Subcutaneous abdominal adipose tissue (tissue), 5 donors: Measurements from ENCODE around the gene GAB2.
"Not testable (repeated sequence)": the region's sequence is repeated elsewhere in the genome, so short reads cannot be mapped to it uniquely, and the experiment has no call there.

Experiments used
- H3K27ac ChIP-seq: one replicate; pipeline ENCODE4 v1.7.0; 2013; ENCODE audit warnings: low read depth, mild to moderate bottlenecking, inconsistent platforms, low read length, moderate library complexity
- H3K27me3 ChIP-seq, 5 donors: one replicate each; pipeline ENCODE4 v1.7.0; 2013; ENCODE audit warnings: low read length in 5 of 5, inconsistent platforms in 1 of 5; ENCODE audit not compliant: control insufficient read depth in 5 of 5, insufficient read depth in 4 of 5
- H3K36me3 ChIP-seq, 5 donors: one replicate each; pipeline ENCODE4 v1.7.0; 2013; ENCODE audit warnings: low read length in 5 of 5; ENCODE audit not compliant: control insufficient read depth in 5 of 5, insufficient read depth in 5 of 5
- H3K4me1 ChIP-seq, 5 donors: one replicate each; pipeline ENCODE4 v1.7.0; 2013; ENCODE audit warnings: low read length in 5 of 5, mild to moderate bottlenecking in 3 of 5, moderate library complexity in 1 of 5; ENCODE audit not compliant: control insufficient read depth in 5 of 5, insufficient read depth in 5 of 5
- H3K4me3 ChIP-seq, 5 donors: one replicate each; pipeline ENCODE4 v1.7.0; 2013; ENCODE audit warnings: low read length in 5 of 5, low read depth in 1 of 5
- H3K9ac ChIP-seq, 5 donors: one replicate each; pipeline ENCODE4 v1.7.0; 2013; ENCODE audit warnings: low read length in 5 of 5, mild to moderate bottlenecking in 4 of 5, moderate library complexity in 3 of 5
- H3K9me3 ChIP-seq, 5 donors: one replicate each; pipeline ENCODE4 v1.7.0; 2013; ENCODE audit warnings: low read length in 5 of 5; ENCODE audit not compliant: control insufficient read depth in 5 of 5
- donor health status: healthy.
- donor health status: healthy.
- donor health status: healthy.
- donor health status: healthy.
- donor health status: healthy.

GAB2 gene

GRCh38 chr11:78224906-78225420 is 192.7 kb downstream of the GAB2 start:
- Histone ChIP-seq H3K4me1 (peaks cover 0 to 5% (median 0%) of the 10 kb centered on the region in 5 donors), H3K27me3 (no peaks in the 10 kb centered on the region), H3K4me3 (no peak overlapping the region), H3K9ac (no peak overlapping the region), H3K27ac (no peak overlapping the region), H3K36me3 (peaks cover 4 to 64% (median 64%) of the 10 kb centered on the region in 5 donors), H3K9me3 (no peaks in the 10 kb centered on the region)

DNA sequence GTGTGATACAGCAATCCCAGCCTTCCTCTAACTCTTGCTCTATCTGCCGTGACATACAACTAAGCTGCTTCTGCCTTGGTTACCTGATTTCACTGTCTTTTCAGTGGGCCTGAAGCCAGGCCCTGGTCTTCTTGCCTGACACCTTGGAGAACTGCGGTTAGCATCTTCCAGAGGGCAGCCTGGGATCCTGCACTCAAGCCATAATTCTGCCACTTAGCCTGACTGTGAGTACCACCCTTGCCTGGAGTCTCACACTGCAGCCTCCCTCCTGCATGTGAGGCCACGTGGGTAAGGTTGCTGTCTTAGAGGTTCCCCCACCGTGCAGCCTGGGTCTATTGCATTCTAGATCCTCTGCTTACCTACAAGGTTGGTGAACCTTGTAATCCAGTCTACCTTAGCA is 193.1 kb downstream of the GAB2 start:
- Histone ChIP-seq H3K4me3 (no peak overlapping the region), H3K9me3 (no peaks in the 10 kb centered on the region), H3K27me3 (no peaks in the 10 kb centered on the region), H3K36me3 (peaks cover 4 to 69% (median 68%) of the 10 kb centered on the region in 5 donors), H3K27ac (no peak overlapping the region), H3K9ac (no peak overlapping the region), H3K4me1 (peaks cover 0 to 5% (median 0%) of the 10 kb centered on the region in 5 donors)

GRCh38 chr11:78223320-78223954 is 194.2 kb downstream of the GAB2 start:
- Histone ChIP-seq H3K9me3 (no peaks in the 10 kb centered on the region), H3K4me3 (no peak overlapping the region), H3K36me3 (peaks cover 4 to 79% (median 79%) of the 10 kb centered on the region in 5 donors), H3K27ac (no peak overlapping the region), H3K27me3 (no peaks in the 10 kb centered on the region), H3K9ac (no peak overlapping the region), H3K4me1 (peaks cover 0 to 2% (median 0%) of the 10 kb centered on the region in 5 donors)

DNA sequence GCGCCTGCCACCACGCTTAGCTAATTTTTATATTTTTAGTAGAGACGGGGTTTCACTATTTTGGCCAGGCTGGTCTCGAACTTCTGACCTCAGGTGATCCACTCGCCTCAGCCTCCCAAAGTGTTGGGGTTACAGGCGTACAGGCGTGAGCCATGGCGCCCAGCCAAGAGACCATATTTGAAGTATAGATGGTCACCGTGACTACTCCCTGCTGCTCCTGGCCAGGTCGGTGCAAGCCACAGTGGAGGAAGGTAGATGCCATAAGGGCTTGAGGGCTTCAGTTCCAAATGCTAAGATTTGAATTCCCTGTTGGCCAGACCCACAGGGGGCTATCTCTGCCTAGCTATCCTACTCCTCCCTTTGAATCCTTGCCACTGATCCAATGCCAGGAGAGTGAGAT is 194.9 kb downstream of the GAB2 start:
- not testable (repeated sequence) for H3K9me3 ChIP-seq, H3K27me3 ChIP-seq, H3K4me1 ChIP-seq, H3K4me3 ChIP-seq, H3K9ac ChIP-seq, H3K27ac ChIP-seq
- peaks cover 4 to 87% (median 85%) of the 10 kb centered on the region in 5 donors for H3K36me3 ChIP-seq

DNA sequence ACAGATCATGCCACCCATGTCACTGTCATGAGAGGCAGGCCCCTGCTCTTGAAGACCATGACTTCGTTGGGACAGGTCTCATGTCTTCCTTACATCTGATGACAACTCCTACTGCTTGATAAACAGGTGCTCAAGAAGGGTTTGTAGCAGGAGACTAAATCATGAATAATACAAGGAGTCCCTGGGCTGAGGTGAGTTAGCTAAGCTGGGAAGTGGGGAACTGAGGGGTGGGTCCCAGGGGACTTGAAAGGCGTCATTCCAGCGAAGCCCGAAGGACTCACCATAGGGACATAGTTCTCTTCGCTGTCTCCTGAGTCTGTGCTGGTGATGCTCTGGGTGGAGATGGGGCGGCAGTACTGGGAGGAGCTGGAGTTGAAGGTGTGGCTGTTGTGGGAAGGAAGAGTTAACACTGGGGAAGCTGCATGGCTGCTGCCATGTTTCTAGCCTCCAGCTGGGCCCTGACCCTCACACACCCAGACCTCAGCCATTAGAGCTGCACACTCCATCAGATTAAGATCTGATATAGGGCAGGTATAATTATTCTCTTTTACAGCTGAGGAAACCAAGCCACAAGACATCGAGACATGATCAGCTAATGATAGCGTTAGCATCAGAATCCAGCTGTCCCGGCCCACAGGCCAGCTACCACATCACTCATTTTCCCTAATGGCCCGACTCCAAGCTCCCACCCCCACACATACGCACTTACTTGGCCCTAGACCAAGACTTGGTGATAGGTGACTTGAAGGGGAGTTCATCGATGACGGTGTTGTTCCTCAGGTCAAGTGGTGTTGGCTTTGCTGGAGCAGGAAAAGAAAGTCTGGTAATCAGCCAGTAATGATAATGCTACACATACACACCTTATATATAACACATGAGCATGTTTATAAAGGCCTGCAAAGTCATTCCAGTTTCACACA is 196.0 kb downstream of the GAB2 start:
- Histone ChIP-seq H3K27me3 (no peaks in the 10 kb centered on the region), H3K4me1 (no peaks in the 10 kb centered on the region), H3K36me3 (peaks cover 4 to 95% (median 90%) of the 10 kb centered on the region in 5 donors), H3K27ac (no peak overlapping the region), H3K9me3 (no peaks in the 10 kb centered on the region), H3K4me3 (no peak overlapping the region), H3K9ac (no peak overlapping the region)

DNA sequence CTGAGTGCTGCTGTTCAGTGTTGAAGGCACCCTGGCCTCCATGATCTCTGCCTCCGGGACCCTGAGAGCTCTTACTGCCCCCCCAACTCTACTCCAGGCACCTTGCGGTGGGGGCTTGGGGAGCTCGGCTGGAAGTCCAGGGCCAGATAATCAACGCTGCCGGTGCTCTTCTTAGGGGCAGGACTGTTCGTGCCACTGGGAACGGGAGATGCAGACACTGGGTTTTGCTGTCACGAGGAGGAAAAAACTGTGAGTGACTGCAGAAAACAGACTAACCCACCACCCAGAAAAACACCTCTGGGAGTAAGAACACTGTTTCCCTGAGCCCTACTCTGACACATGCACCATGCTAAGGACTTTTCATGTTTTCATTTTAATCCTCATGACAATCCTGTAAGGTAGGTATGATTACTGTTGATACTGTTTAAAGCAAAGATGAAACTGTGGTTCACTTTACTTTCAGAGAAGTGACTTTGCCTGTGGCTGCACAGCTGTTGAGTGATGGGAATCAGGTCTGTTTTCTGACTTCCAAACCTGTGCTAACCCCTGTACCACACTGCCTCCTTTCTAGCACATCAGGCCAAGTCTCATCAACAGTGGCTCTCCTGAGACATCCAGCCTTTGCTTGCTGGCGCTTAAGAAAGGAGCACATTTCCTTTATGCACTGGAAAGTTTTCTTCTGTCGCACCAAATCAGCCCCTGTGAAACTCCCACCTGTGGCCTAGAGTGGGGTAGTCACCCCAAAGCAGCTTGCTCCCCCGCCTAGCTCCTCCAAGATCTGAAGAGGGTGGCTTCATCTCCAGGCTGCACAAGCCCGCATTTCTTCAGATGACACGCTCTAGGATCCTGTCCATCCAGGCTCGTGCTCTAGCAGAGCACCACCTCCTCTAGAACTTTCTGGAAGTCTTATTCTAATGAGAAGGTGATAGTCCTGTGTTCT is 197.1 kb downstream of the GAB2 start:
- Histone ChIP-seq H3K9ac (no peak overlapping the region), H3K4me3 (no peak overlapping the region), H3K36me3 (peaks cover 2 to 96% (median 93%) of the 10 kb centered on the region in 5 donors), H3K27ac (no peak overlapping the region), H3K9me3 (no peaks in the 10 kb centered on the region), H3K27me3 (no peaks in the 10 kb centered on the region), H3K4me1 (no peaks in the 10 kb centered on the region)

DNA sequence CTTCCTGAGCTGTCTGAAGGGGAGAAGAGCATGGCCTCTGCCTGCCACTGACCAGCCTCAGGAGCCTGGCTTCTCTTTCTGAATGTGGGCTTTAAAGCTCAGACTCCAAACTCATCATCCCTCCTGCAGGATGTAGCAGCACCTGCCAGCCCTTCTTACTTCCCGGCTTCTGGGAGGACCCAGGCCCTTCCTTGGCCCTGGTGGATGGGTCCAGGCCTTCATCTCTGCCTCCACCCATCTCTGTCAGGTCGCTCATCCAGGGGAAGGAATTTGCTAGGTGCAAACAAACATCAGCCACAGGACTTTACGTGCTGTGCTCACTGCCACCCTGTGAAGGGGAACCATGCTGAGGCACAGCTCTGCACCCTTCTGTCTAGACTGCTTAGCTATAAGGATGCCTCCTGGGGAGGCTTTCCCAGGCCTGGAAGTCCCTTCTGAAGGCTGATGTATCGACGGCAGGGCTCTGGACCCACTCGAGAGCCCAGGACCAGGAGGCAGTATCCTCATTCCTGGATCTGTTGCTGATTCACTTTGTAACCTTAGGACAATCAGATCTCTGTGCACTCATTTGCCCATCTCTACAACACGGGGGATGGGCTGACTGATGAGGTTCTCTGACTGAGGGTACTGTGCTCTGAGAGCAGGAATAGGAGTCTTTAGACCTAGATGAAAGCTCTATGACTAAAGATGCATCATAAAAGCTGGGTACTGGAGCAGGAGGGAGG is 198.0 kb downstream of the GAB2 start:
- Histone ChIP-seq H3K4me3 (no peak overlapping the region), H3K36me3 (peaks cover 0 to 96% (median 92%) of the 10 kb centered on the region in 5 donors), H3K27ac (no peak overlapping the region), H3K9ac (no peak overlapping the region), H3K9me3 (no peaks in the 10 kb centered on the region), H3K27me3 (no peaks in the 10 kb centered on the region), H3K4me1 (no peaks in the 10 kb centered on the region)

DNA sequence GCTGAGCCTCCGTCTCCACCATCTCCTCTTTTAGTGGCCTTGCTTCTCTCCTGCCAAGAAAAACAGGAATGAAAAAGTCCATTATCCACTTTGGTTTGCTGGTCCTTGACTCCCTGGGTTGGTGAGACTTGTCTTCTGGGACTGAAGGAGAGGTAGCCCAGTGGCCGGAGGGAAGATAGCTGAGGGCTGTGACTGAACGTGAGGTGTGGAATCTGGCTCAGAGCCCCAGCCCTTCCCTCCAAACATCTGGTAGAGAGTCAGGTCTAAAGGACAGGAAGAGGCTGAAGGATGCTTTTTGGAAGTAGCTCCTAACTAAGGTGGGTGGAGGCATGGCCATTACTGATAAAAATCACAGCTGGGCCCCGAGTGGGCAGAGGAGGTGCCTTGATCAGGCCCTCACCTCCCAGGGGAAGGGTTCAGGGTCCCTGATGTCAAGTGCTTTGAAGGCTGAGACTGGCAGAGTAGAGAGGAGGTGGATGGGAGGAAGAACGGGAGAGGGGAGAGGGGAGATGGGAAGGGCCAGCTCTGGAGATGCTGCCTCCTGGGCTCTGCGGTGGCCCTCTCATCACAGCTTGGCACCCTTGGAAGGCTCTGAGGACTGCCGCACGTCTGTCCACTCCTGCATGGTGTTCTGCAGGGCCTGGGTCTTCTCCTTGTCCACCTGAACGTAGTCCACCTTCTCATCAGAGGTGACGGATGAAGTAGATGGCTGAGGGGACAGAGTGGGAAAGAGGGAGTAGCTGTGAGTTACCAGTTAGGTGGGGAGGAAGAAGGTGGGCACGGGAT is 198.7 kb downstream of the GAB2 start:
- no peaks in the 10 kb centered on the region for H3K9me3 ChIP-seq
- no peaks in the 10 kb centered on the region for H3K27me3 ChIP-seq
- no peak overlapping the region for H3K27ac ChIP-seq
- no peak overlapping the region for H3K4me3 ChIP-seq
- no peak overlapping the region for H3K9ac ChIP-seq
- peaks cover 0 to 93% (median 89%) of the 10 kb centered on the region in 5 donors for H3K36me3 ChIP-seq
- H3K4me1 ChIP-seq, result no peaks in the 10 kb centered on the region
